Mesenchymal stem cell (in vitro differentiated cells and primary cell): ENCODE measurements around the gene RIIAD1.

Experiments
- DNase-seq: peaks from one replicate; pipeline ENCODE4 v3.0.0-alpha.2; 2013
- H2AFZ ChIP-seq: one replicate; pipeline ENCODE4 v1.6.1; 2013; ENCODE audit warnings: low read depth, mild to moderate bottlenecking, control low read depth, inconsistent platforms, low read length, moderate library complexity
- H2AK5ac ChIP-seq: 2 replicates; pipeline ENCODE4 v1.6.1; 2013; ENCODE audit warnings: low read length, moderate library complexity, mild to moderate bottlenecking, inconsistent platforms; ENCODE audit not compliant: severe bottlenecking
- H2BK120ac ChIP-seq: one replicate; pipeline ENCODE4 v1.6.1; 2013; ENCODE audit warnings: low read depth, mild to moderate bottlenecking, inconsistent platforms, low read length, moderate library complexity
- H2BK12ac ChIP-seq, 2 experiments: one replicate each; pipeline ENCODE4 v1.6.1; 2013; ENCODE audit warnings: inconsistent platforms in 2 of 2, low read length in 2 of 2, mild to moderate bottlenecking in 2 of 2, moderate library complexity in 2 of 2, control low read depth in 1 of 2
- H2BK15ac ChIP-seq: one replicate; pipeline ENCODE4 v1.6.1; 2013; ENCODE audit warnings: mild to moderate bottlenecking, low read depth, inconsistent platforms; ENCODE audit not compliant: poor library complexity, severe bottlenecking
- H2BK5ac ChIP-seq: 2 replicates; pipeline ENCODE4 v1.6.1; 2013; ENCODE audit warnings: low read depth, mild to moderate bottlenecking, low read length, control low read depth, inconsistent platforms; ENCODE audit not compliant: poor library complexity, severe bottlenecking
- H3K14ac ChIP-seq, 2 experiments: one replicate each; pipeline ENCODE4 v1.6.1; 2013; ENCODE audit warnings: inconsistent platforms in 2 of 2, low read length in 2 of 2, control low read depth in 1 of 2, mild to moderate bottlenecking in 1 of 2, moderate library complexity in 1 of 2
- H3K18ac ChIP-seq, 2 experiments: one replicate each; pipeline ENCODE4 v1.6.1; 2013; ENCODE audit warnings: inconsistent platforms in 2 of 2, low read length in 2 of 2, control low read depth in 1 of 2, low read depth in 1 of 2, mild to moderate bottlenecking in 1 of 2
- H3K23ac ChIP-seq, 2 experiments: one replicate each; pipeline ENCODE4 v1.6.1; 2013; ENCODE audit warnings: inconsistent platforms in 2 of 2, low read length in 2 of 2, mild to moderate bottlenecking in 2 of 2, moderate library complexity in 2 of 2, control low read depth in 1 of 2
- H3K27ac ChIP-seq: 2 replicates; pipeline ENCODE4 v1.5.1; 2013; ENCODE audit warnings: mild to moderate bottlenecking, moderate library complexity, low read length, control low read depth, inconsistent platforms; ENCODE audit not compliant: poor library complexity, severe bottlenecking
- H3K27me3 ChIP-seq, 2 experiments: 2 replicates each; pipeline versions ENCODE4 v1.6.1 to v1.7.0; 2013; ENCODE audit warnings: low read length in 2 of 2, mild to moderate bottlenecking in 2 of 2, moderate library complexity in 2 of 2, control low read depth in 1 of 2, inconsistent platforms in 1 of 2; ENCODE audit not compliant: control insufficient read depth in 1 of 2, insufficient read depth in 1 of 2
- H3K36me3 ChIP-seq, 2 experiments: 2 replicates each; pipeline versions ENCODE4 v1.6.1 to v1.7.0; 2013; ENCODE audit warnings: low read length in 2 of 2, control low read depth in 1 of 2, inconsistent platforms in 1 of 2, low read depth in 1 of 2, mild to moderate bottlenecking in 1 of 2; ENCODE audit not compliant: insufficient read depth in 2 of 2, control insufficient read depth in 1 of 2
- H3K4ac ChIP-seq, 2 experiments: one replicate each; pipeline ENCODE4 v1.6.1; 2013; ENCODE audit warnings: inconsistent platforms in 2 of 2, low read length in 2 of 2, mild to moderate bottlenecking in 2 of 2, moderate library complexity in 2 of 2, control low read depth in 1 of 2, low read depth in 1 of 2
- H3K4me1 ChIP-seq: 2 replicates; pipeline ENCODE4 v1.6.1; 2013; ENCODE audit warnings: low read depth, low read length, control low read depth; ENCODE audit not compliant: control insufficient read depth, insufficient read depth
- H3K4me2 ChIP-seq: 2 replicates; pipeline ENCODE4 v1.6.1; 2013; ENCODE audit warnings: low read length, mild to moderate bottlenecking, inconsistent platforms; ENCODE audit not compliant: poor library complexity, severe bottlenecking
- H3K4me3 ChIP-seq, 2 experiments: 2 replicates each; pipeline versions ENCODE4 v1.5.1 to v1.7.0; 2013; ENCODE audit warnings: low read length in 2 of 2, mild to moderate bottlenecking in 2 of 2, control low read depth in 1 of 2, low read depth in 1 of 2; ENCODE audit not compliant: insufficient read depth in 1 of 2
- H3K79me1 ChIP-seq: replicated peaks from 2 replicates; pipeline ENCODE4 v1.6.1; 2013; ENCODE audit warnings: mild to moderate bottlenecking, control low read depth, low read length, inconsistent platforms; ENCODE audit not compliant: poor library complexity, severe bottlenecking
- H3K9ac ChIP-seq: 2 replicates; pipeline ENCODE4 v1.7.0; 2013; ENCODE audit warnings: mild to moderate bottlenecking, low read length, moderate library complexity
- H3K9me3 ChIP-seq: 2 replicates; pipeline ENCODE4 v1.7.0; 2013; ENCODE audit warnings: mild to moderate bottlenecking, low read length; ENCODE audit not compliant: control insufficient read depth
- H4K8ac ChIP-seq: one replicate; pipeline ENCODE4 v1.6.1; 2013; ENCODE audit warnings: inconsistent platforms, mild to moderate bottlenecking, low read length, moderate library complexity
- H4K91ac ChIP-seq: one replicate; pipeline ENCODE4 v1.6.1; 2013; ENCODE audit warnings: mild to moderate bottlenecking, low read length, inconsistent platforms
- WGBS: methylation state at CpG from one replicate; pipeline ENCODE4 v1.1.7; 2013; ENCODE audit warnings: mixed read lengths; 5-methylcytosine and 5-hydroxymethylcytosine counted together

Gene RIIAD1

GRCh38 chr1:151689494-151689893, 31.8 kb upstream of the RIIAD1 start:
- Histone ChIP-seq H3K27me3 (no peaks in the 10 kb centered on the region), H3K9me3 (no peaks in the 10 kb centered on the region), H2AFZ (no peak overlapping the region), H3K18ac (no peak overlapping the region), H3K36me3 (peaks cover 10 to 56% of the 10 kb centered on the region in 2 experiments), H2BK15ac (no peak overlapping the region), H3K9ac (no peak overlapping the region), H3K4me1 (no peaks in the 10 kb centered on the region), H4K91ac (no peak overlapping the region), H3K14ac (no peak overlapping the region), H3K79me1 (peaks cover 4% of the 10 kb centered on the region), H2BK12ac (no peak overlapping the region), H3K4ac (no peak overlapping the region), H2BK120ac (no peak overlapping the region), H4K8ac (no peak overlapping the region), H3K23ac (no peak overlapping the region), H2BK5ac (no peak overlapping the region), H3K4me3 (no peak overlapping the region), H3K27ac (no peak overlapping the region), H2AK5ac (no peak overlapping the region), H3K4me2 (no peak overlapping the region)
- 89% methylated on average over 2 of the region's 4 CpGs for WGBS
- DNase-seq, result no peak

- Histone ChIP-seq H3K27ac (no peak overlapping the region), H2BK120ac (no peak overlapping the region), H3K4me3 (no peak overlapping the region), H3K9ac (no peak overlapping the region), H2AFZ (no peak overlapping the region), H3K4ac (no peak overlapping the region), H3K4me2 (no peak overlapping the region), H3K9me3 (no peaks in the 10 kb centered on the region), H3K14ac (no peak overlapping the region), H3K27me3 (no peaks in the 10 kb centered on the region), H3K18ac (no peak overlapping the region), H2BK5ac (no peak overlapping the region), H4K91ac (no peak overlapping the region), H3K79me1 (peaks cover 4% of the 10 kb centered on the region), H3K4me1 (no peaks in the 10 kb centered on the region), H2BK15ac (no peak overlapping the region), H3K23ac (no peak overlapping the region), H3K36me3 (peaks cover 10 to 51% of the 10 kb centered on the region in 2 experiments), H4K8ac (no peak overlapping the region), H2BK12ac (no peak overlapping the region), H2AK5ac (no peak overlapping the region)
- WGBS, result 90% methylated on average over 3 of the region's 3 CpGs
- DNase-seq, result no peak
Measured at GRCh38 chr1:151692226-151692625, 29.1 kb upstream of the RIIAD1 start.

GRCh38 chr1:151693057-151693651, 28.2 kb upstream of the RIIAD1 start:
- WGBS, result 70% methylated on average over 4 of the region's 4 CpGs
- Histone ChIP-seq H2BK15ac (no peak overlapping the region), H3K4ac (no peak overlapping the region), H3K36me3 (peaks cover 17 to 58% of the 10 kb centered on the region in 2 experiments), H3K18ac (no peak overlapping the region), H2BK12ac (no peak overlapping the region), H3K9me3 (no peaks in the 10 kb centered on the region), H3K14ac (no peak overlapping the region), H3K27ac (no peak overlapping the region), H3K9ac (no peak overlapping the region), H2AFZ (no peak overlapping the region), H2BK120ac (no peak overlapping the region), H4K8ac (no peak overlapping the region), H4K91ac (no peak overlapping the region), H3K27me3 (no peaks in the 10 kb centered on the region), H3K4me1 (no peaks in the 10 kb centered on the region), H3K4me2 (no peak overlapping the region), H3K4me3 (no peak overlapping the region), H3K23ac (no peak overlapping the region), H2AK5ac (no peak overlapping the region), H3K79me1 (peaks cover 5% of the 10 kb centered on the region), H2BK5ac (no peak overlapping the region)
- DNase-seq, result peak; percentile 55

GRCh38 chr1:151701515-151701914, 19.8 kb upstream of the RIIAD1 start:
- Histone ChIP-seq H3K27ac (no peak overlapping the region), H2AFZ (no peak overlapping the region), H2BK120ac (no peak overlapping the region), H3K9ac (no peak overlapping the region), H3K9me3 (no peaks in the 10 kb centered on the region), H2BK12ac (no peak overlapping the region), H3K23ac (no peak overlapping the region), H3K36me3 (peaks cover 24 to 54% of the 10 kb centered on the region in 2 experiments), H4K91ac (no peak overlapping the region), H2BK5ac (no peak overlapping the region), H3K14ac (no peak overlapping the region), H3K27me3 (no peaks in the 10 kb centered on the region), H3K18ac (no peak overlapping the region), H3K4me1 (peaks cover 2% of the 10 kb centered on the region), H3K79me1 (peaks cover 1% of the 10 kb centered on the region), H2AK5ac (no peak overlapping the region), H3K4me2 (no peak overlapping the region), H2BK15ac (no peak overlapping the region), H3K4me3 (no peak overlapping the region), H4K8ac (no peak overlapping the region), H3K4ac (no peak overlapping the region)
- 96% methylated on average over 5 of the region's 5 CpGs for WGBS
- no peak for DNase-seq
